Measurements from ENCODE around the gene DSTN.

GRCh38 chr20:17558941-17559304, 11.0 kb upstream of the DSTN start:
- TF ChIP-seq CTCF (IDR thresholded peaks at IDR 0.05), result no peak
- TF ChIP-seq POLR2AphosphoS5 (IDR thresholded peaks at IDR 0.05), result no peak

All from breast epithelium (tissue), 3 donors.